Activated CD4-positive, alpha-beta T cell treated with anti-CD3 and anti-CD28 coated beads, Interleukin-2, amount 50 U/mL, for 48 hours (primary cell): ENCODE measurements around the gene ZBTB20.

Source experiments
- DNase-seq, 2 experiments: peaks; one replicate each; pipeline ENCODE4 v3.0.0-alpha.2; 2020

The ZBTB20 gene

GRCh38 chr3:114608293-114608692 lies 538.8 kb downstream of the ZBTB20 start:
- no peak for DNase-seq

- no peak for DNase-seq
These were observed 540.8 kb downstream of the ZBTB20 start for GRCh38 chr3:114606336-114606735.

GRCh38 chr3:114600571-114600970 lies 546.5 kb downstream of the ZBTB20 start:
- no peak for DNase-seq

- DNase-seq: no peak
These were observed 549.2 kb downstream of the ZBTB20 start for GRCh38 chr3:114597871-114598270.

- DNase-seq: no peak
These were observed 550.1 kb downstream of the ZBTB20 start for GRCh38 chr3:114597012-114597411.

- DNase-seq: no peak
These were observed 550.9 kb downstream of the ZBTB20 start for GRCh38 chr3:114596147-114596546.

- DNase-seq: no peak
These were observed 551.5 kb downstream of the ZBTB20 start for GRCh38 chr3:114595522-114596028.

GRCh38 chr3:114590309-114591047 lies 556.6 kb downstream of the ZBTB20 start:
- no peak for DNase-seq

GRCh38 chr3:114587986-114588385 lies 559.1 kb downstream of the ZBTB20 start:
- no peak for DNase-seq

GRCh38 chr3:114586119-114586518 lies 561.0 kb downstream of the ZBTB20 start:
- no peak for DNase-seq

- DNase-seq: no peak
These were observed 561.4 kb downstream of the ZBTB20 start for GRCh38 chr3:114585687-114586086.

GRCh38 chr3:114584734-114585371 lies 562.2 kb downstream of the ZBTB20 start:
- no peak for DNase-seq

GRCh38 chr3:114582929-114583328 lies 564.2 kb downstream of the ZBTB20 start:
- DNase-seq: peak in 1 of 2 experiments; percentile 9

- no peak for DNase-seq
These were observed 574.6 kb downstream of the ZBTB20 start for GRCh38 chr3:114572364-114573062.

- no peak for DNase-seq
These were observed 575.7 kb downstream of the ZBTB20 start for GRCh38 chr3:114571363-114571762.

GRCh38 chr3:114569186-114569585 lies 577.9 kb downstream of the ZBTB20 start:
- DNase-seq: no peak

- DNase-seq: no peak
These were observed 579.3 kb downstream of the ZBTB20 start for GRCh38 chr3:114567771-114568170.

GRCh38 chr3:114566767-114567166 lies 580.3 kb downstream of the ZBTB20 start:
- no peak for DNase-seq

GRCh38 chr3:114566162-114566755 lies 580.8 kb downstream of the ZBTB20 start:
- no peak for DNase-seq

GRCh38 chr3:114565216-114565615 lies 581.9 kb downstream of the ZBTB20 start:
- DNase-seq: no peak

GRCh38 chr3:114563720-114564119 lies 583.4 kb downstream of the ZBTB20 start:
- no peak for DNase-seq

GRCh38 chr3:114562557-114562956 lies 584.5 kb downstream of the ZBTB20 start:
- DNase-seq: no peak

- no peak for DNase-seq
These were observed 588.8 kb downstream of the ZBTB20 start for GRCh38 chr3:114558271-114558670.
